Suprapubic skin (tissue), 3 donors: ENCODE data around the gene C12orf50.

ENCODE experiments used
- CTCF ChIP-seq, 2 donors: fragments of 200-600 bp in 1 of 2; fragments of 450-650 bp in 1 of 2; sonication (generic) in 1 of 2; IDR thresholded peaks; one replicate each; pipeline ENCODE4 v1.5.1; 2016 to 2019; ENCODE audit warnings: antibody characterized with exemption in 2 of 2, mild to moderate bottlenecking in 1 of 2, moderate library complexity in 1 of 2
- POLR2A ChIP-seq, 2 donors: fragments of 450-650 bp; IDR thresholded peaks; one replicate each; pipeline ENCODE4 v1.6.1; 2017; ENCODE audit warnings: antibody characterized with exemption in 2 of 2, mild to moderate bottlenecking in 2 of 2, moderate library complexity in 2 of 2

- TF ChIP-seq CTCF (IDR thresholded peaks at IDR 0.05) (no peak), POLR2A (IDR thresholded peaks at IDR 0.05) (no peak)
Measured at GRCh38 chr12:87931812-87932211, 97.4 kb downstream of the C12orf50 start.
